PC-9 (cell line): Measurements from ENCODE around the gene TSGA10.

Experiments used
- CTCF ChIP-seq: fragments of 200-600 bp; sonication (generic); conservative IDR thresholded peaks from 2 replicates; pipeline ENCODE4 v1.6.1; 2017; ENCODE audit warnings: mixed run types, antibody characterized with exemption, mild to moderate bottlenecking, moderate library complexity
- EZH2 ChIP-seq: fragments of 200-600 bp; sonication (generic); IDR thresholded peaks from 2 replicates; pipeline ENCODE4 v1.8.0; 2017; ENCODE audit warnings: antibody characterized with exemption, low read depth

- TF ChIP-seq CTCF = no peak
- no peak for TF ChIP-seq EZH2
These were observed 58.0 kb downstream of the TSGA10 start for GRCh38 chr2:99096728-99097127.
